Left colon (tissue), 2 donors: Measurements from ENCODE around the gene TEKT2. TPM values are rescaled to one million over a fixed set of nuclear protein-coding genes. Genes with fewer than 3 reads are reported as not detected.

Experiments used
- ATAC-seq: fragments of 200-7000 bp; cut with Tn5 transposase; one replicate; pipeline ENCODE4 v1.9.1; 2020; ENCODE audit warnings: mild to moderate bottlenecking, moderate library complexity
- DNase-seq, 2 donors: peaks; one replicate each; pipeline ENCODE4 v3.0.0-alpha.2; 2020
- intact Hi-C, 2 donors: fragments of 100-400 bp; cut with DNase I in 1 of 2; cut with micrococcal nuclease in 1 of 2; formaldehyde crosslinking; loops; one replicate each; pipeline versions ENCODE4 v1.11.2 to v1.14.0; 2022; cut with DNase I, micrococcal nuclease
- total RNA-seq, 2 donors: library from RNA; stranded (reverse); fragmentation: NEBNext Ultra II Directional; extraction: Animal tissue kit (Norgen Biotek cat#: 25700); gene quantifications; one replicate each; pipeline ENCODE4 v1.2.1, GENCODE V29; 2021
- donor health status: DM: no; HTN: no; CAD: no.
- donor health status: DM: yes; HTN: yes; CAD: no.

Gene TEKT2
- total RNA-seq, 2 donors from 2014 or later: not detected

DNA sequence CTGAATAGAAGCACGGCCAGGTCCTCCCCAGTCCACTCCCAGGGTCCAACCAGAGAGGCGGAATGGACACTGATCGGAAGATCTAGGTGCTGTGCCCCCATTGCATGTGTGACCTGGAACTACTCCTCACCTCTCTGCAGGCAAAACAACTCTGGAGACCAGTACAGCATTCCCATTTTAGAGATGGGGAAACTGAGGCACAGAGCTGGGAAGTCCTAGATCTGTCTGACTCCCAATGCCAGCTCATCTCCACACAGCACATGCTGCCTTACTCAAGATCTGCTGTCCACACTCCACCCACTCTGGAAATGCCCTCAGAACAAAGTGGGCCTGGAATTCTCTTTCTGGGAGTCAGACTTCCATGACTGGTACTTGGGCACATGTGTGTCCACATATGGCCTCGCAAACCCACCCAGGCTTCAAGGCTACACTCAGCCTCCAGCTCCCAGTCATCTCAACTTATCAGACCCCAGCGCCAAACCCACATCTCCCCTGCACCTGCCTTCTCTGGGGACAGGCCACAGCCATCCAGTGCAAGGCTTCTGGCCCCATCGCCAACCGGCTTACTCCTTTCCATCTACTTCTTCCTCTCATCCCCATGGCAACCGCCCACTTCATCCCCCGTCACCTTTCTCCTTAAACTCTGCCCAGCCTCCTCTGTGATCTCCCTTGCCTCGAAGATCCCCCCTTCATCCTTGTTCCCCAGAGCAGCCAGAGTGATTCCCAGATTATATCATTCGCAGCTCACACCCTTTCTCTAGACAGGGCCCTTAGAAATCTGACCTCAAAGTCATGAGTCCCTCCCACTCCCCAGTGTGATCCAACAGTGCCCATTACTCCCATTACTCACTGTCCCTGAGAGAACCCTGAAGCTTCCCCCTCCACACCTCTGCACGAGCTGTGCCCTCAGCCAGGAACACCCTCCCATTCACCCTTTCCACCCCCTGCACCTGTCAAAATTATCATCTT is 38.5 kb downstream of the TEKT2 start:
- DNase-seq: no peak
- ATAC-seq: no peak
- intact Hi-C loops: no loop called here

GRCh38 chr1:36123356-36123755 is 39.5 kb downstream of the TEKT2 start:
- DNase-seq (peak in 1 of 2 donors; percentile 33), ATAC-seq (peak; percentile 11)
- intact Hi-C loops: no loop called here

- intact Hi-C loops: no loop called here
- no peak for DNase-seq
- ATAC-seq: no peak
Measured at GRCh38 chr1:36124404-36125128, 40.7 kb downstream of the TEKT2 start.

- ATAC-seq (peak; percentile 65), DNase-seq (peak in 1 of 2 donors; percentile 31)
- intact Hi-C loops: no loop called here
Measured at GRCh38 chr1:36125129-36125991, 41.5 kb downstream of the TEKT2 start, which contains the start of gene COL8A2. TSS of gene COL8A2 (minus strand) at chr1:36125222. CDS start at chr1:36100242, 24,980 bp downstream.

- intact Hi-C loops: no loop called here
- no peak for DNase-seq
- ATAC-seq: no peak
Measured at GRCh38 chr1:36126005-36126716, 42.3 kb downstream of the TEKT2 start.

- DNase-seq: no peak
- intact Hi-C loops: no loop called here
- ATAC-seq: no peak
Measured at GRCh38 chr1:36126797-36127500, 43.1 kb downstream of the TEKT2 start.

- intact Hi-C loops: no loop called here
- no peak for ATAC-seq
- DNase-seq: no peak
Measured at GRCh38 chr1:36128126-36128904, 44.4 kb downstream of the TEKT2 start.

- no peak for ATAC-seq
Measured at GRCh38 chr1:36128905-36129206, 45.0 kb downstream of the TEKT2 start.

DNA sequence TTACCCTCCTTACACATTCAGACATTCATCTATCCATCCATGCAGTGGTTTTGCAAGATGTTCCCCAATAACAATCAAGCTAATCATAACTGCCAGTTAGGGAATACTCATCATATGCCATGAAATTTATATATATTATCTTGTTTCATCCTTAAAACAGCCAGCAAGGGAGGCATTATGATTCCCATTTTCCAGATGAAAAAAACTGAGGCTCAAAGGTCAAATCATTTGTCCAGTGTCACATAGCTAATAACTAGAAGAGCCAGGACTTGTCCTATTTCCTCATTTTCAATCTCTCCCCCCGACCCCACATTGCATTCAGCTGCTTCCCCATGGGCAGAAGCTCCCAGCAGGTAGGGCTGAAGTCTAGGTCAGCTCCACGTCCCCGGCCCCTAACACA is 48.1 kb downstream of the TEKT2 start:
- DNase-seq (no peak), ATAC-seq (no peak)
- intact Hi-C loops: no loop called here

More at GRCh38 chr1:36128905-36129206, 45.0 kb downstream of the TEKT2 start:
- DNase-seq: no peak
- intact Hi-C loops: no loop called here

GRCh38 chr1:36133484-36133883 is 49.6 kb downstream of the TEKT2 start:
- ATAC-seq (peak; percentile 98), DNase-seq (peak; percentile 93 to 95)
- intact Hi-C loops: no loop called here

- DNase-seq (no peak), ATAC-seq (no peak)
- intact Hi-C loops: no loop called here
Measured at GRCh38 chr1:36134031-36134430, 50.1 kb downstream of the TEKT2 start.

GRCh38 chr1:36134505-36135329 is 50.8 kb downstream of the TEKT2 start:
- ATAC-seq (peak; percentile 39), DNase-seq (peak in 1 of 2 donors; percentile 62)
- intact Hi-C loops: no loop called here

GRCh38 chr1:36135330-36135667 is 51.4 kb downstream of the TEKT2 start:
- intact Hi-C loops: no loop called here
- no peak for DNase-seq
- ATAC-seq: no peak

DNA sequence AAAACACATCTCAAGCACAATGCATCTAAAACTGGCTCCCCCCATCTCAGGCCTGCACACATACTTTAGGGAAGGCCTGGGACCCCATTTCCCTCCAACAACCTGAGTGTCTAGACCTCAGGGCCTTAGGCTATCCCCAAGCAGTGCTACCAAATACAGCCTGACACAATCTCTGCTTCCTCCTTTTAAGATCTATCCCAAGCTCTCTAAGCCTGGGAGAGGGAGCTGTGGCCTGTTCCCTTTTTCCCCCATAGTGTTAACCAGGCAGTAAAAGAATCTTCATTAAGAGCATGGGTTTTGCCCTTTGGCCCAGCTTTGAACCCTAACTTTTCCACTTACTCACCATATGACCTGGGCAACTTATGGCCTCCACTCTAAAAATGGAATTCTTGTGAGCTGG is 51.9 kb downstream of the TEKT2 start:
- DNase-seq (no peak), ATAC-seq (no peak)
- intact Hi-C loops: no loop called here

DNA sequence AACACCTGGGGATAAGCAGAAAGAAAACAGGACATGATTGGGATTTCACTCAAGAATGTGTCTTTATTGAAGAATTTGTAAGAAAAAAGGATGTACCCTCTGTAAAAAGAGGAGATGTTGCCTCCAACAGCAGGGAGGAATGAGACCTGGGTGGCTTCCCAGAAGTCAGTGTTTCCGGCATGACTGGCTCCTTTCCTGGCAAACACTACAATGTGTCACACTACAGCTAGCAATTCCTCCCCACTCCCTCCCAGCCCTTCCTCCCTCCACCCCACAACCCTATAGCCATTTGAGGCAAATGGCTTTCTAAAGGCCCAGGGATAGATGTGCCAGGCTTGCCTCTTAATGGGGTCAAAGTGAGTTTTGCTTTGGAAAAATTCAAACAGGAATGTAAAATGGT is 52.6 kb downstream of the TEKT2 start:
- DNase-seq: no peak
- intact Hi-C loops: no loop called here
- no peak for ATAC-seq

GRCh38 chr1:36137226-36137625 is 53.3 kb downstream of the TEKT2 start:
- DNase-seq (no peak), ATAC-seq (no peak)
- intact Hi-C loops: no loop called here
